ENCODE measurements around the gene CALN1.

Gene CALN1

DNA sequence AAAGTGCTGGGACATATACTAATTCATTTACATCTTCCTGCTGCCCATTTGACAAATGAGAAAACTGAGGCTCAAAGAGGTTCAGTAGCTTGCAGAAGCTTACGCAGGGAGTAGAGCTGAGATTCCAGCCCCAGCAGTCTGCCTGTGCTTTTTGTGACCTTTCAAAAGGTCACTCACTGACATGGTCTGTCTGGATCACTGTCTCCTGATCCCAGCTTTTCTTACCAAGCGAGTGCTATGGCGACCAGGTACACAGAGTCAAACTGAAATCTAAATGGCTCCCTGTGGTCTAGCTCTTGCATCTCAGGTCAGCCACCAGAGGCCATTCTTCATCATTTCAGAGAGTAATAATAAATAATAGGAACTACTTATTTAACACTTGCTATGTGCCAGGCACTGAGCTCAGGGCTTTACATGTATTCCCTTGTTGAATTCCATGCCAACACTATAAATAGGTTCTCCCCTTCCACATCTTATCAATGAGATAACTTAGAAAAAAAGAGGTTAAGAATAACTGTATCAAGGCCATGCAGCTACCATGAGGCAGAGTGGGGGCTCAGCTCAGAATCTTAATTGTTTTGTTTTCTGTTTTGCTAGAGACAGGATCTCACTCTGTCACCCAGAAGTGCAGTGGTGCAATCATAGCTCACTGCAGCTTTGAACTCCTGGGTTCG, 381.0 kb downstream of the CALN1 start:
- no peak for DNase-seq

- DNase-seq = no peak
Measured at GRCh38 chr7:72028267-72028666, 383.9 kb downstream of the CALN1 start.

GRCh38 chr7:72025381-72025960, 386.7 kb downstream of the CALN1 start:
- DNase-seq = no peak

GRCh38 chr7:72023926-72024325, 388.2 kb downstream of the CALN1 start:
- DNase-seq = no peak

GRCh38 chr7:72021716-72022115, 390.4 kb downstream of the CALN1 start:
- no peak for DNase-seq

DNA sequence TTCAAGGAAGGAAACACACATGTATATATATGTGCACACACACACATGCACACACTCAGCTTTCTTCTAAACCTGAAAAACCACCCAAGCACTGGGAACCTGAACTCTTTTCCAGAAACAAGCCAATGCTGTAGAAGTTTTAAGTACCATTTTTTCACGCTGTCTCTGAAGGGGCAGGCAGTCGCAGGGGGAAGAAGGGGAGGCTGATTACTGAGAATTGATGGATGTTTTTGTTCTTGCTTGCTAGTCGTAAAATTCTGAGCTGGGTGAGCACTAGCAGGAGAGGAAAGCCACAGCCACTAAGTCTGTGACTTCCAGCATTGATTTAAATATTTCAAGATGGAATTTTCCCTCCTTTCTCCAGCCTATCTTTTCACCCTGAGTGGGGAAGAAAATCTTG, 391.8 kb downstream of the CALN1 start:
- no peak for DNase-seq

DNA sequence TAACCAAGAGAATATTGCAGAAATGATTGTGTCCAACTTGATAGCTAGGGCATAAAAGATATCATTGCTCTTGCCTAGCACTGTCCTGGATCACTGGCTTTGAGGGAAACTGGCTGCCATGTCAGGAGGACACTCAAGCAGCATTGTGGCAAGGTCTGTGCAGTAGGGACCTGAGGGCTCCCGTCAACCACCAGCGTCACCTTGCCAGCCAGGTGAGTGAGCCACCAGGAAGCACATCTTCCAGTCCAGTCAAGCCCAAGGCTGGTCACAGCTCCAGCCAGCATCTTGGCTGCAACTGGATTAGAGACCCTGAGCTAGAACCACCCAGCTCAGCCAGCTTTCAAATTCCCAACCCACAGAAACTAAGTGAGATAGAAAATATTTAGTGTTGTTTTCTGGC, 392.7 kb downstream of the CALN1 start:
- no peak for DNase-seq

GRCh38 chr7:72017756-72018155, 394.4 kb downstream of the CALN1 start:
- no peak for DNase-seq

DNA sequence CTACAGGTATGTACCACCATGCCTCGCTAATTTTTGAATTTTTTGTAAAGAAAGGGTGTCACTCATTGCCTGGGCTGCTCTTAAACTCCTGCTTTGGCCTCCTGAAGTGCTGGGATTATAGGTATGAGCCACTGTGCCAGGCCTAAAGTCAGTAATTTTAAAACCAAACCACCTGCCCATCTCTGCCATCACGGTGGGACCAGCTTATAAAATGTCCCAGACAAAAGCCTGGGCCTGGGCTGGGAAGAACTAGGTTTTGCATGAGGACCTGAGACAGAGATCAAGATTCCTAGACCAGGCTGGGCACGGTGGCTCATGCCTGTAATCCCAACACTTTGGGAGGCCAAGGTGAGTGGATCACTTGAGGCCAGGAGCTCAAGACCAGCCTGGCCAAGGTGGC, 395.6 kb downstream of the CALN1 start:
- DNase-seq = no peak

- DNase-seq = no peak
Measured at GRCh38 chr7:72015136-72015535, 397.0 kb downstream of the CALN1 start.

- DNase-seq = no peak
Measured at GRCh38 chr7:72007018-72007417, 405.1 kb downstream of the CALN1 start.

- DNase-seq = no peak
Measured at GRCh38 chr7:72003236-72003635, 408.9 kb downstream of the CALN1 start.

DNA sequence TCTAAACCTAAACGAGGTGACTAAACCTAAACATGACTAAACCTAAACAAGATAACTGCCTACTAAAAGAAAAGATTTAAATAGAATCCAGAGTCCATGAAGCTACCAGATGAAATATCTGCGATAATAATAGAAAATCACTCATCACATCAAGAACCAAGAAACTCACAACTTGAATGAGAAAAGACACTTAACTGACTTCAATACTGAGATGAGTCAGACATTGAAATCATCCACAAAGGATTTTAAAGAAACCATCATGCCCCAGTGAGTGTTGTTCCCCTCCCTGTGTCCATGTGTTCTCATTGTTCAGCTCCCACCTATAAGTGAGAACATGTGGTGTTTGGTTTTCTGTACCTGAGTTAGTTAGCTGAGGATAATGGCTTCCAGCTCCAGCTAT, 416.0 kb downstream of the CALN1 start:
- DNase-seq = no peak

DNA sequence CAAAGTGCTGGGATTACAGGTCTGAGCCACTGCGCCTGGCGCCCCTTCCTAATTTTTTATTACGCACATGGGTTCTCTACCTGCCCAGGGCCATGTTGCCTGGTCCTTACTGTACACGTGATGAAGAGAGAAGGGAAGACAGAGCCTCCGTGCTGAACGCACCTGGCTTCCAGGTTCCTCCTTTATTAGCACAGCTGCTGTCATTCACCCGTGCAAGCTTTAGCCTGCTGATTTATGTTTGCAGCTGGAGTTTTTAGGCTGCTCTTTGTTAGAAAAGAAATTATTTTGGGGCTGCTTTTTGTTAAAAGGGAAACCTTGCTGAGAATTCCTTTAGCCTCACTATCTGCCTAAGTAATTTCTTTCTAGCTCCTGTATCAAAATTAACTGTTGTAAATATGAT, 417.0 kb downstream of the CALN1 start:
- DNase-seq = no peak

DNA sequence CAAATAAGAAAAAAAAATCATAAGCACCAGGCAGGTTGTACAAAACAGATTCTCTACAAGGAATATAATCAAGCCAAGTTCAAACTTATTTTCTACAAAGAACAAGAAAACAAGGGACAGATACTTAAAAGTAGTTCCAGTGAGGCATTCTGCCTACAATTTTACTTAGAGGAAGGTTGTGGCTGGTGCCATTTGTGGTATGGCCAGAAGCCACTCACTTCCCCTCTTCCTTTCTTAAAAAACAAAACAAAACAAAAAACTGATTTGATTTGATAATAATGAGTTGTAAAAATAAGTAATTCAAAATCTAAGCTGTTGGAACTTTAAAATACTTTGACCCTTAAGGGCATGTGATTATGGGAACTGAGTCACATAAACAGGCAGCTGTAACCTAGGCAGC, 420.6 kb downstream of the CALN1 start:
- no peak for DNase-seq

- no peak for DNase-seq
Measured at GRCh38 chr7:71990138-71990462, 422.0 kb downstream of the CALN1 start.

- no peak for DNase-seq
Measured at GRCh38 chr7:71988201-71988600, 423.9 kb downstream of the CALN1 start.

- no peak for DNase-seq
Measured at GRCh38 chr7:71987200-71987767, 424.9 kb downstream of the CALN1 start.

DNA sequence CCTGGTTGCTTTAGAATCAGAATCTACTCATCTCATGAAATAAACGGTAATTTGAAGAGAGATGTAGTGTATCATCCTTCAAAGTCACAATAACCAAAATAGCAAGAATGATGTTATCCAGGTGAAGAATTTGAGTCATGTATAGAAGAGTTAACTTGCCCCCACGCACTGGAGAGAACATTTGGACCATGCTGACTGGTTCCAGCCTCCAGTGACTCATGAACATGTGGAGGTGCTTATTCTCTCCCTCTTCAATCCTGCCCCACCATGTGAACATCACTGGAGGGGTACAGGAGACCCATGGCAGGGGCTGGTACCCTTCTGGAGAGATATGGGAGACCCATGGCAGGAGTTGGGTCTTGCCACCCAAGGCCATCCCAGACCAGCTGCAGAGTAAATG, 427.8 kb downstream of the CALN1 start:
- no peak for DNase-seq

DNA sequence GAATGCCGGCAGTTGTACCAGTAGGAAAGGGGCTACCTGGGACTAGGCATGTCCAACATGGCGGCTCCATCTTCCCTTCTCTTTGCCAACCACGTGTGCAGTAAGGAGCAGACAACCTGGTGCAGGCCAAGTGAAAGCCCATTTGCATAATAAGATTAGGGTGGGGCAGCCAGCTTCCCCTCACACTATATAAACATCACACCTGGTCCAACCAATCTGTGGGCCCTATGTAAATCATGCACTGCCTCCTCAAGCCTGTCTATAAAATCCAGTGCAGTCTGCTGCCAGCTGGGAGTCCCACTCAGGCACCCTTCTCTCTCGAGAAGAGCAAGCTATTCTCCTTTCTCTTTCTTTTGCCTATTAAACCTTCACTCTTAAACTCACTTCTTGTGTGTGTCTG, 429.3 kb downstream of the CALN1 start:
- no peak for DNase-seq

DNA sequence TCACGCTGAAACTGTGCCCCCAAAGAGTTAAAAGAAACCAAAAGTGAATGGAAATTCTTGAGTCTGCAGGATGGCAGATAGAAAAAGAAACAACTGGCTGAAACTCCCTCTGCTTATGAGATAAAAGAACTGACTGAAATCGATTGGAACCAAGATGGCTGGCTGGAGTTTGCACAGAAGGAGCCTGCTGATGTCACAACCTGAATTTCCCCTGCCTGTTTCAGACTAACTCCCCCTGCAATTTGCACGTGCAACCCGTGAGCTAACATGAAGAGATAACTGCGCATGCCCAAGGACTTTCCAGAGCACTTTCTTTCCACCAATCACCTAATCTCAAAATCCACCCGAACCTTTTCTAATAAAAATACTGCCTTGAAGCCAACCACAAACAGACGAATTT, 435.5 kb downstream of the CALN1 start:
- no peak for DNase-seq

DNA sequence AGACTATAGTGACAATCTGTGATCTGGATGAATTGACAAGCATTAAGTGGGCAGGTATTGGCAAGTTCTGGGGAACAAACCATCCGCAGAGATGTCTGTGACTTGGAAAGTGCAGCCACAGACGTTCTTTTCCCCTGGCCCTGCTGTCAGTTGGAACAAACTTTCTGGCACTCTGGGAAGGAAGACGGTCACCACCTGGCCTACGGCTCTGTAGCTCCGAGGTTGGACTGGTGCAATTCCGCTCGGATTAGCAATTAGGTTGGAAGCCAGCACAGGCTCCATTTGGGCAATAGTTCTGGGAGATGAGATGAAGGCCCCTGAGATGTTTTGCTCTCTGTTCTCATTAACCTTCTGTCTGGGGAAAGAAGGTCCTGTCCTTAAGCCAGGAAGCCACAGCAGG, 437.5 kb downstream of the CALN1 start:
- DNase-seq = no peak

DNA sequence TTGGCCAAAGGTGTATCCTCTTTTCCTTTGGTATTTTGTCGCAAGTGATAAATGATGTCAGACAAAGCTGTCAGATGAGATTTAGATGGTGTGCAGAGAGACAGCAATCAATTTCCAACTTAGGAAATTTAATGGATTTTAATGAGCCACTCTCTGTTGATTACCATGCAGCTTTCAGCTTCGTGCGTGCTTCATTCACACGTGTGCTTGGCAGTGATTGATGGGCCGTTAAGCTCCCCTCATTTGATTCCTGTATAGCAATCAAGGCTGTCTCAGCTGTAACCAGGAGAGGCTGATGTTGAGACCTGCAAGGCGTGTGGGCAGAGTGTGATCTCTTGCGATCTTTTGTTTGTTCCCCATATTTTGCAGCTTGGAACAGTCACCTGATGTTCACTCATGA, 439.6 kb downstream of the CALN1 start:
- DNase-seq = no peak

DNA sequence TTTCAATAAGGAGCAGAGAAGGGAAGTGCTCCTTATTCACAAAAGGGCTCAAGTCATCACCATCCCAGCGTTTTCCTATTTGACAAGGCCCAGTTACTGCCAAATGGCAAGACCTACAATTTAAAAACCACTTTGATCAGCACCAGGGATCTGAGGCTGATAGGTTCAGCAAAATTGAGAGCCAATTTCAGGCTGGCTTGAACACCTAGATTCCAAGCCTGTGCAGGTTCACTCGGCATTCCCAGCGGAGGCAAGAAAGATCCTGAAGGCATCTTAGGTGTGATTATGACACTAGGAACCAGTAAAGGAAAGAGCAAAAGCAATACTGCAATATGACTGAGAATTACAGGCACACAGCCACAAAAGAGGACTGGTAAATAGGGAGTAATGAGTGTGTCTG, 441.4 kb downstream of the CALN1 start:
- DNase-seq = no peak

- no peak for DNase-seq
Measured at GRCh38 chr7:71962636-71963035, 449.5 kb downstream of the CALN1 start.

Measured in bone marrow (tissue), 2 donors.